Purkinje cell (primary cell): ENCODE results near the gene DDIT3. TPM values are rescaled to one million over a fixed set of nuclear protein-coding genes. Genes with fewer than 3 reads are reported as not detected.

Experiments used
- polyA plus RNA-seq: library from polyadenylated mRNA; unstranded; fragments of >200 nt; fragmentation: Nextera tagmentation; gene quantifications from 2 replicates; pipeline ENCODE4 v1.2.1, GENCODE V29; 2014

Gene DDIT3, protein sequence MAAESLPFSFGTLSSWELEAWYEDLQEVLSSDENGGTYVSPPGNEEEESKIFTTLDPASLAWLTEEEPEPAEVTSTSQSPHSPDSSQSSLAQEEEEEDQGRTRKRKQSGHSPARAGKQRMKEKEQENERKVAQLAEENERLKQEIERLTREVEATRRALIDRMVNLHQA
- 264 and 289 TPM in 2 replicates for polyA plus RNA-seq

DNA sequence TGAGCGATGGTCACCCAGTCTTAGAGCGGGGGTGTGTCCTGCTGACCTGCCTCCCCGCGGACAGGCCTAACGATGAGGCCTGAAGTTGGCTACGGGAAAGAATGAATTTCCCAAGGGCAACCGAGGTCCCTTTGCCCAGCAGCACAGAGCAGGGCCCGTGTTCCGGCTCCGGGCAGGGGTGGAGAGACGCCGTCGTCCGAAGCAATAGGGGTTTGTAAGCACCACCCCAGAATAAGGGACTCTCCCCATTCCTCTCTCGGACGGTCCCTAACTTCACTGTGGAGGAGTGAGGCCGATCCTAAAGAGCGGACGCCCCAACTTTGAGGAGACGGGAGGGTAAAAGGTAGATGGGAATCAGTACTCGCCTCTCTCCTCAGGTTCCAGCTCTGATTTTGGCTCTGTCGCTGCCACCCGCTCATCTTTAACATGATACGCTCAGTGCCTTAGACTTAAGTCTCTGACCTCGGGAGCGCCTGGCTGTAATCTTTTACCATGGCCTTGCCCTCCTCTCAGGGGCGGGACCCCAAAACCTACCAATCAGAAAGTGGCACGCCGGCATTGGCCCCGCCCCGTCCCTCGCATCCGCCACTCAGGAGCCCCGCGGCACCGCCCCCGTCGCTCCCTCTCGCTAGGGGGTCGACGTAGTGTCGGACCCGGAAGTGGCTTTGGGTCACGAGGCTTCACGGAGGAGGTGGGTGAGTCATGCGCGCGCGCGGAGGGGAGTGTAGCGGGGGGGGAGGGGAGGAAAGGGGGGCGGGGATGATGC is at the start of gene DDIT3:
Gene DDIT3, minus strand, starts transcription at position 462 of the 766 bp plus-strand sequence. CDS start 3,108 bp downstream, outside the sequence.

DNA sequence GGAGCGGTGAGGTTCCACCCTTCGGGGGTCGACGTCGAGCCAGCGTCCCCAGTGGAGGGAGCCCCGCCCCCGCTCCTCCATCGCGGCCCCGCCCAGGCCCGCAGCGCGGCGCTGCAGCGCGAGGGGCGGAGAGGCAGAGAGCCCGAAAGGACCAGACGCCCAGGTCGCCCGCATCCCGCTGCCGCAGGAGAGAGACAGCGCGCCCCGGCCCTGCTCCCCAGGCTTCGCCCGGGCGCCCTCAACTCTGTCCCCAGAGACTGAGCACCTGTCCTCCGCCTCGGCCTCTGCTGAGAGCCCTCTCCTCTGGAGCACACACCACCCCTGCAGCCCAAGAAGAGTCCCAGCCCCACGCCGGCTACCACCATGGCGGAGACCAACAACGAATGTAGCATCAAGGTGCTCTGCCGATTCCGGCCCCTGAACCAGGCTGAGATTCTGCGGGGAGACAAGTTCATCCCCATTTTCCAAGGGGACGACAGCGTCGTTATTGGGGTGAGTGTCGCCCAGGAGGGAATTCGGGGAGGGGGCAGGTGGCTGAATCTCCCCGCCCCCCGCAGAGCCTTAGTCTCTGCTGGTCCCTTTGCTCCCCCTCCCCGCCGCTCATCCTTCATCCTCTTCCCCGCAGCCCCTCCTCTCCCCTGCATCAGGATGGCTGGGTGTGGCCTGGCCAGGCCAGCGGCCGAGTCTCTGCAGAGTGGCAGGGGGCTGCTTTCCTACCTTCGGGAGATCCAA is 29.8 kb upstream of the DDIT3 start, which contains the start of gene KIF5A:
Gene KIF5A, plus strand, starts transcription at position 136 of the 732 bp plus-strand sequence. Its CDS starts 228 bp downstream, at position 364.

GRCh38 chr12:57546438-57547287 is 26.3 kb upstream of the DDIT3 start, which contains the start of gene DCTN2:
Gene DCTN2, minus strand, starts transcription at chr12:57547192. Its CDS starts 129 bp downstream, at chr12:57547063.

DNA sequence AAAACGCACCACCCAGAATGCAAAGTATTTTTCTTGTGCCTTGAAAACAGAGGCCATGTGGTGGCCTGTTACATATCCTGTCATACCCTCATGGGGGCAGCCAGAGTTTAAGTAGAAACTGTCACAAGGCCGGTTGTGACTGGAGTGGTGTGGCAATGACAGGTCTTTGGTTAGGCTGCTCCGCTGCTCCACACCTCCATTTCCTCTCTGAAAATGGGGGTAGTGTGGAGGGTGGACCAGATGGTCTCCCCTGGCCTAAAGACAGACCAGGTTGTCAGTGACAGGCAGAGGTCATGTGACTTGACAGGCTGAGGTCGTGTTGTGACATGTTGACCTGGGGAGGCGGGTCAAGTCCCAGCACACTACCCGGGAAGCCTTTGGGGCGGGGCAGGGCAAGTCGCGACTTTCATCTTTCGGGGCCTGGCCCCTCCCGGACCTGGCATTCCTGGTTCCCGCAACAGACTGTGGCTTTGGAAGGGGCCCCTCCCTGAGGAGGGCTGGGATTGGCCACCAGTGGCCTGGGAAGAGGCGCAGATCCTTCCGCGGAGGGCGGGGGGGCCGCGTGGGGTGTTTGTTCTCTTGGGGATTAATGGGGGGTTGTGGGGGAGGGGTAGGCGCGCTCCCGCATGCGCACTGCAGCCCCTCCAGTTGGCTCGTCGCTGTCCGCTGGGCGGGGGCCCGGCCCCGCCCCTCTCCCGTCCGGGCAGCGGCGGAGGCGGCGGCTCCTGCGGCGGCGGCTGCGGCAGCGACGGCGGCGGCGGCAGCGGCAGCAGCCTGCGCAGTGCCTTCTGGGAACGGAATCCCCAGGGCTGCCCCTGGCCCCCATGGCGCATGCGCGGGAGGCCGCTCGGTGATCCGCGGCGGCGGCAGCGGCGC is 1.9 kb upstream of the DDIT3 start, which contains the start of gene MBD6:
Gene MBD6, plus strand, starts transcription at position 814 of the 876 bp plus-strand sequence. CDS start 1,480 bp downstream, outside the sequence.

DNA sequence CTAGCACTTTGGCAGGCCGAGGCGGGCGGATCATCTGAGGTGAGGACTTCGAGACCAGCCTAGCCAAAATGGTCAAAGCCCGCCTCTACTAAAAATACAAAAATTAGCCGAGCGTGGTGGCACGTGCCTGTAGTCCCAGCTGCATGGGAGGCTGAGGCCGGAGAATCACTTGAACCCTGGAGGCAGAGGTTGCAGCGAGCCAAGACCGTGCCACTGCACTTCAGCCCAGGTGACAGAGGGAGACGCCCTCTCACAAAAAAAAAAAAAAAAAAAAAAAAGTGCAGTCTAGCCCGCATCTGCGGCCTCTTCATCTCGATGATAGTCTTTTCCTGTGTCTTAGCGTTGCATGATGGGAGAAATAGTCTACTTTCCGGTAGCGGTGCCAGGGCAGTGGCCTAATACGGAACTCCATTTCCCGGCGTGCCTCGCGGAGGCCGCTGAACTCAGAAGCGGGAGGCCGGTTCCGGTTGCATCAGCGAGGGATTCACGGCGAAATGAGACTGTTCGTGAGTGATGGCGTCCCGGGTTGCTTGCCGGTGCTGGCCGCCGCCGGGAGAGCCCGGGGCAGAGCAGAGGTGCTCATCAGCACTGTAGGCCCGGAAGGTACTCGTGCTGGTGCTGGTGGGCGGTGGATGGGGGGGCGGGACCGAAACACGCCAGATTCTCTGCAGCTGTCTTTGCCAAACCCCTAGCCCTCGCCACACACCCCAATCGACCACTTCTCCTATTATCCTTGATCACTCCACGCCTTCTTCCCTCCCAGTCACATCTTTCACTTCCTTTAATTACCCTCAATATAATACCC is 32.5 kb downstream of the DDIT3 start, which contains the start of gene MARS1:
Gene MARS1, plus strand, starts transcription at position 472 of the 805 bp plus-strand sequence. Its CDS starts 23 bp downstream, at position 495.

GRCh38 chr12:57479376-57480115 is 40.8 kb downstream of the DDIT3 start, which contains the start of gene ARHGAP9:
Gene ARHGAP9, minus strand, starts transcription at chr12:57479866. Its CDS starts 460 bp downstream, at chr12:57479406.

Other genes starting within 250 kb of the DDIT3 start
- 33.3 and 55.6 TPM in 2 replicates for gene R3HDM2, start 89.5 kb downstream of the DDIT3 start, polyA plus RNA-seq
- gene INHBC, start 85.7 kb downstream of the DDIT3 start, polyA plus RNA-seq: not detected in 2 replicates
- gene INHBE, start 65.2 kb downstream of the DDIT3 start, polyA plus RNA-seq: 0.15 and 0.65 TPM in 2 replicates
- 0.62 and 4.5 TPM in 2 replicates for gene GLI1, start 60.7 kb downstream of the DDIT3 start, polyA plus RNA-seq
- 2.8 TPM in 1 of 2 replicates, not detected in the other for gene ARHGAP9, start 40.6 kb downstream of the DDIT3 start, polyA plus RNA-seq
- 147 and 163 TPM in 2 replicates for gene MARS1, start 32.4 kb downstream of the DDIT3 start, polyA plus RNA-seq
- 1.6 and 3.4 TPM in 2 replicates for gene MBD6, start 2.3 kb upstream of the DDIT3 start, polyA plus RNA-seq
- gene DCTN2, start 26.7 kb upstream of the DDIT3 start, polyA plus RNA-seq: 111 and 115 TPM in 2 replicates
- 24.5 and 60.6 TPM in 2 replicates for gene KIF5A, start 29.5 kb upstream of the DDIT3 start, polyA plus RNA-seq
- gene PIP4K2C, start 70.7 kb upstream of the DDIT3 start, polyA plus RNA-seq: 81.0 and 95.3 TPM in 2 replicates
- 3.7 and 5.3 TPM in 2 replicates for gene DTX3, start 84.3 kb upstream of the DDIT3 start, polyA plus RNA-seq
- not detected in 2 replicates for gene ARHGEF25, start 90.9 kb upstream of the DDIT3 start, polyA plus RNA-seq
- 39.3 and 50.4 TPM in 2 replicates for gene B4GALNT1, start 112.7 kb upstream of the DDIT3 start, polyA plus RNA-seq
- gene OS9, start 173.6 kb upstream of the DDIT3 start, polyA plus RNA-seq: 32.1 and 60.1 TPM in 2 replicates
- 0.48 and 1.8 TPM in 2 replicates for gene AGAP2, start 218.2 kb upstream of the DDIT3 start, polyA plus RNA-seq
- 26.6 and 52.7 TPM in 2 replicates for gene TSPAN31, start 224.5 kb upstream of the DDIT3 start, polyA plus RNA-seq
- 11.2 and 14.3 TPM in 2 replicates for gene CDK4, start 231.8 kb upstream of the DDIT3 start, polyA plus RNA-seq
- 2.4 TPM in 1 of 2 replicates, not detected in the other for gene MARCHF9, start 234.6 kb upstream of the DDIT3 start, polyA plus RNA-seq
- gene CYP27B1, start 246.6 kb upstream of the DDIT3 start, polyA plus RNA-seq: not detected in 2 replicates